NCI-H1436 treated with DMSO at 0.1 percent for 48 hours (cell line): ENCODE results near the gene CGNL1.

Experiments
- DNase-seq: peaks from one replicate; lab custom pipeline; 2025; lab: John Stamatoyannopoulos, UW

Gene CGNL1, protein sequence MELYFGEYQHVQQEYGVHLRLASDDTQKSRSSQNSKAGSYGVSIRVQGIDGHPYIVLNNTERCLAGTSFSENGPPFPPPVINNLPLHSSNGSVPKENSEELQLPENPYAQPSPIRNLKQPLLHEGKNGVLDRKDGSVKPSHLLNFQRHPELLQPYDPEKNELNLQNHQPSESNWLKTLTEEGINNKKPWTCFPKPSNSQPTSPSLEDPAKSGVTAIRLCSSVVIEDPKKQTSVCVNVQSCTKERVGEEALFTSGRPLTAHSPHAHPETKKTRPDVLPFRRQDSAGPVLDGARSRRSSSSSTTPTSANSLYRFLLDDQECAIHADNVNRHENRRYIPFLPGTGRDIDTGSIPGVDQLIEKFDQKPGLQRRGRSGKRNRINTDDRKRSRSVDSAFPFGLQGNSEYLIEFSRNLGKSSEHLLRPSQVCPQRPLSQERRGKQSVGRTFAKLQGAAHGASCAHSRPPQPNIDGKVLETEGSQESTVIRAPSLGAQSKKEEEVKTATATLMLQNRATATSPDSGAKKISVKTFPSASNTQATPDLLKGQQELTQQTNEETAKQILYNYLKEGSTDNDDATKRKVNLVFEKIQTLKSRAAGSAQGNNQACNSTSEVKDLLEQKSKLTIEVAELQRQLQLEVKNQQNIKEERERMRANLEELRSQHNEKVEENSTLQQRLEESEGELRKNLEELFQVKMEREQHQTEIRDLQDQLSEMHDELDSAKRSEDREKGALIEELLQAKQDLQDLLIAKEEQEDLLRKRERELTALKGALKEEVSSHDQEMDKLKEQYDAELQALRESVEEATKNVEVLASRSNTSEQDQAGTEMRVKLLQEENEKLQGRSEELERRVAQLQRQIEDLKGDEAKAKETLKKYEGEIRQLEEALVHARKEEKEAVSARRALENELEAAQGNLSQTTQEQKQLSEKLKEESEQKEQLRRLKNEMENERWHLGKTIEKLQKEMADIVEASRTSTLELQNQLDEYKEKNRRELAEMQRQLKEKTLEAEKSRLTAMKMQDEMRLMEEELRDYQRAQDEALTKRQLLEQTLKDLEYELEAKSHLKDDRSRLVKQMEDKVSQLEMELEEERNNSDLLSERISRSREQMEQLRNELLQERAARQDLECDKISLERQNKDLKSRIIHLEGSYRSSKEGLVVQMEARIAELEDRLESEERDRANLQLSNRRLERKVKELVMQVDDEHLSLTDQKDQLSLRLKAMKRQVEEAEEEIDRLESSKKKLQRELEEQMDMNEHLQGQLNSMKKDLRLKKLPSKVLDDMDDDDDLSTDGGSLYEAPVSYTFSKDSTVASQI

GRCh38 chr15:57375827-57376695 lies at the start of gene CGNL1:
TSS of gene CGNL1 (plus strand) at chr15:57376505. CDS start at chr15:57438000, 61,495 bp downstream.
- DNase-seq, result no peak

DNA sequence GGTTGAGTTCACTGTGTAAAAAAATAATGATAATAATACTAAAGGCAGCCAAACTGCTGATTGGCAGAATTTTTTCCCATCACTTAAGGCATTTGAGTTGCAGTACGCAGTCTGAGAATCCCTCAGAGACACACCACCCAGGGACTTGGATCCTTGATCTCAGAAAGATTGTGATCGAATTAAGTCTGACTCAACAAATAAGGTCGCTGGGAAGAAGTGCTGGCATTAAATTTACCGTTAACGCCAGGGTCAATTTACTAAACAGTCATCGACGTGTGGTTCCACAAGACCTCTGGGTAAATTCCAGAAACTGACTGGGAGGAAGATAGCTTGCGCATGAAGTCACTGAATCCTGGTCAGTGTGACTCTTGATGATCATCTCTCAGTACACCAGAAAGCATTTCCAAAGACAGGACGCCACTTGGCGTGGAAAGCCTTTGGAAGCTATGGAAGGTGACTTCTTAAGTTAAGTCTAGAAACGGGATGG lies 48.3 kb upstream of the CGNL1 start:
- no peak for DNase-seq

DNA sequence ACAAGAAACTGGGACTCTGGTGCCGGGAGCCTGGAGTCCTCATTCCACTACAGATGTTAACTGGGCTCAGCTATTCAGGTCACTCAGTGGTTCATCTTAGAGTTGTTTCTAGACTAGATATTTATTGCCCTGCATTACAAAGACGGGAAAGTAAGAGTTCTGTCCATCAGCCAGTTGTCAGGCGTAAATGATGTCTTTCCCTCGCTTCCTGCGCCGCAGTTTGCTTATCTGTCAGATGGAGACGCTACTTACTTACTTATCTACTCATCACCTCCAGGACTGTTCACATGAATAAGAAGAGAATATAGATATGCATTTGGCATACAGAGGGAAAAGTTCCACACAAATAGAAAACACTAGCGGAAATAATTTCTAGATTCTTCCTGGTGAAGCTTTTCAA lies 47.8 kb upstream of the CGNL1 start:
- DNase-seq, result no peak

DNA sequence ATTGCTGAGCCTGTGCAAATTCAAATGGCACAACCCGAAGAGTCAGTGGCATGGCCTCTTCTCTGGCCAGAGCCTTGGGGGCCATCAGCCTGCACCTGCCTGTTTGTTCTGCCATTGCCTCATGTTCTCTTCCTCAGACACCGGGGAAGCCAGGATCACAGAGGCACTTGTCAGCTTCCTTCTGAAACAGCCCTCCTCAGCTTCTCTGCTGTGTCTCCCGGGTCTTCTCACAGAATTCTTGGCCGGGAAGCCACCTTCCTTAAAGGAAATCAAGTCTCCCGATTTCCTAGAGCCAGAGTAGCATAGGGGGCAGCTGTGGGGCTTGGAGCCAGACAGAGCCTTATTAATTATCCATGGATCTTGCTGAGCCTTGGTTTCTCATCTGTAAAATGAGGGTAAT lies 47.4 kb upstream of the CGNL1 start:
- no peak for DNase-seq

DNA sequence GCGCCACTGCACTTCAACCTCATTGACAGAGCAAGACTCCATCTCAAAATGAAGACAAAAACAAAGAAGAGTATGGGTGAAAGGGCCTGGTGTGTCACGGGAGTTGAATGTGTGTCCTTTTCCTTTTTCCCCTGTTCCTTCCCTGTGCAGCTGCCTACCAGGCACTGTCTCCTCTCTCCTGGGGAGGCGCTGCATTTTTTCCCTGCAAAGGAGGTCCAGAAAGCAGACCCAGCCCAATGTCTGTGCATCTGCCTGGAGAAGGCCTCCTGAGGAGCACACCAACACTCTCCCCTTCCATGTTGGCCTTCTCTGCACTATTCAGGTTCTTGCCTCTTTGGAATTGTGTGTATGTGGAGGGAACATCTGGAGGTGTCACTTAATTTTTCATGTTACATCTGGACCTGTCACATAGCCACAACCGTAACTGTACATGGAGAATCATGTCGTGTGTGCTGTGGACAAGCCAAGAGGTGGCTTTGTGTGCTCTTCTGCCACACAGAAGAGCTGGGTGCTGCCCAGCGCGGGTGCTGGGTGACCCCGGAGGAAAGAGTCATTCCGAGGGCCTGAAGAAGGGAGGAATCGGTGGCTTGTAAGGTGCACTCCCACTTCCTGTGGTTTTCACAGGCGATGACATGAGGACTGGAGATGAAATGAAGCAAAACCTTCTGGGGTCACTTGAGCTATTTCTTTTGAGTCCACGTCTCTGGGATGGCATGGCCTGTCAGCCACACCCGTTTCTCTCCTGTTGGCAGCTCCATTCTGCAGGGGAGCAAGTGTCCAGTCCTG lies 46.5 kb upstream of the CGNL1 start:
- DNase-seq, result no peak

- no peak for DNase-seq
Observed at GRCh38 chr15:57330619-57331340, 45.5 kb upstream of the CGNL1 start.

- no peak for DNase-seq
Observed at GRCh38 chr15:57332326-57332725, 44.0 kb upstream of the CGNL1 start.

DNA sequence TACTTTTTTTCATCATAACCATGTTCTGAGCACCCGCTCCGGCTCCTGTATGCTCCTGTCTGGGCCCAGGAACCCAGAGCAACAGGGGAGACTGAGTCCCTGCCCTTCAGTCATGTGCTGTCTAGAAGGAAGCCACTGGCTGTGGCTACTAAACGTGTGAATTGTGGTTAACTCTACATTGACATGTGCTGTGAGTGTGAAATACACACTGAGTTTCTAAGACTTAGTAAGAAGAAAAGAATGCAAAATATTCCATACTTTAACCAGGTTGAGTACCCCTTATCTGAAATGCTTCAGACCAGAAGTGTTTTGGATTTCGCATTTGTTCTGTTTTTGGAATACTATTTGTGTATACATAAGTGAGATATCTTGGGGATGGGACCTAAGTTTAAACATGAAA lies 42.8 kb upstream of the CGNL1 start:
- DNase-seq, result no peak

DNA sequence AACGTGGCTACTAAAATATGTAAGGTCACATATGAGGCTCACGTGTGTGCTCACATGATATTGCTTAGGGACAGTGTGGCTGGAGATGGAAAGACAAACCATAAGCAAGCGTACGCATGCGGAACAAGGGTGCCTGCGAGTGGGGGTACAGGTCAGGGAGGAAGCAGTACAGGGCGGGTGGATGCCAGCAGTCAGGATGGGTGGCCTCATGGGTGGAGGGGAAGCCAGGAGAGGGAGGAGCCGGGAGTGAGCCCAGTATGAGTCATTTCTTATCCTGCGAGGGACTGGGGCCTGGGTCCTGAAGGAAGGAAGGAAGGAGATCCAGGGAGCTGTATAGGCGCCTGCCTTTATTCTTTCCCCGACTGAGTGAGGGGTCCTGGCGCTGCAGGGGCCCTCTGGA lies 42.0 kb upstream of the CGNL1 start:
- DNase-seq, result no peak

GRCh38 chr15:57335293-57335715 lies 41.0 kb upstream of the CGNL1 start:
- no peak for DNase-seq

DNA sequence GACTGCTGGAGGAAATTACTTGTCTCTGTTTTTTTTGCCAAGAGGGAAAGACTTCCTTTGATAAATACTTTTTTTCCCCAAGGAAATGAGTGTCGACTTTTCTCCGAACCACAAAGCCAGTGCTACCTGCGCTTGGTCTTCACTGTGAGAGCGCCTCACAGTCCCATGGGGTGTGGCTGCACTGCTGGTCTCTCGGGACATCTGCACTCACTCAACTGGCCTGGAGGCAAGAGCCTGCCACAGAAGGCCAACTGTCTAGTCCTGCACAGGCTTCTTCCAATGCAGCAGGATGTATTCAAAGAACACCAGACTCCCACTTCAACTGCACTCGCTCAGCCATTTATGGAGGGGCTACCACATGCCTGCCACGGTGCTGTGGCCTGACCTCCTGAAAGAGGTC lies 40.6 kb upstream of the CGNL1 start:
- no peak for DNase-seq

GRCh38 chr15:57337868-57338411 lies 38.4 kb upstream of the CGNL1 start:
- no peak for DNase-seq

- no peak for DNase-seq
Observed at GRCh38 chr15:57339321-57339720, 37.0 kb upstream of the CGNL1 start.

DNA sequence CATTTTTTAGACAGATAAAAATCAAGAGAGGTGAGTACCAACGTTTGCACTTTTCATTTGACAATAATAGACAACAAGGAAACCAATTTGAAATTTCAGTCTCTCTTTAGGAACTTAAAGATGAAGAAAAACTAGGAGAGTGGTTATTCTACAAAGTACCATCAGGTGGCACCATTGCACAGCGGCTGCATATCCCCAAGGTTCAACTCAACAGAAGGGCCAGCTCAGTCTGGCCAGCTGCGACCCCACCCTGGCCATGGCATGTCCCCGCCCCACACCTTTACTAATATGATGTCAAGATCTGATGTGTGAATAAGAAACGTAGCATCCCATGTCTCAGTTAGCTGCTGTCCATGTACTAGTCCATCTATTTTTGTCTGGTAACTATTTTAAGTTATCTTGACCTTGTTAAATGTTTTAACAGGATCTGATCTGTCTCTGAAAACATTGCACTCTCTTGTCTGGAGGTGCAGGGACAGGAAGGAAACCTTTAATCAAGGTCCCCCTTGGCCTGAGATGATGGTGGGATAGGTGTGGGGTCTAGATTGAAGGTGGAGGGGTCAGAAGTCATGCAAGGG lies 35.5 kb upstream of the CGNL1 start:
- no peak for DNase-seq

DNA sequence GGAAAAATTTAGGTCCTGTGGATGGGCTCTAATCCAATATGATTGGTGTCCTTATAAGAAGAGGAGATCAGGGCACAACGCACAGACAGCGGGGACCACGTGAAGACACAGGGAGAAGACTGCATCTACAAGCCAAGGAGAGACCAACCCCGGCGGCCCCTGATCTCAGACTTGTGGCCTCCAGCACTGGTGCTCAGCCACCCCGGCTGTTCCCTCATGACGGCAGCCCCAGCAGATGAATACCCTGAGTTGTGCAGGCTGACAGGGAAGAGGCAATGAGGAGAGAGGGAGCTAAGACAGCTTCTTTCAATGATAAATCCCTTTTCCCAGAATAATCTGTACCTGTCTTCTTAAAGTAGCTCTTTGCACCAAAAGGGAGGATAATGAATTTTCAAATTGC lies 33.3 kb upstream of the CGNL1 start:
- DNase-seq, result no peak

DNA sequence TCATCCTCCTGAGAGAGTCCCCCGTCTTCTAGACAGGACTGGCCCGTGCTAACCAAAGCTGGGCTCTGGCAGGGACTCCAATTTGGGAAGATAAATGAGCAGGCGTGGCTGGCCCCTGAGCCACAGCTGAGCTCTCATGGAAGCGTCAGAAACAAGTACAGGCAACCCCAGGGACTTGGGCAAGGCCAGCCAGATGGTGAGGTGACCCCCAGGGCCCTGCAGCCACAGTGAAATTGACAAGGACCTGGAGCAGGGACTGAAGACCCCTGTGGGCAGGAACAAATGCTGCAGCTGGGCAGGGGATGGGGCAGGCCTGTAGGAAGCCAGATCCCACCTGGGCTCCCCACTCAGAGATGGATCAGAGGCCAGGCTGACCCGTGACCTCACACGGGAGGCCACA lies 32.8 kb upstream of the CGNL1 start:
- DNase-seq, result no peak

DNA sequence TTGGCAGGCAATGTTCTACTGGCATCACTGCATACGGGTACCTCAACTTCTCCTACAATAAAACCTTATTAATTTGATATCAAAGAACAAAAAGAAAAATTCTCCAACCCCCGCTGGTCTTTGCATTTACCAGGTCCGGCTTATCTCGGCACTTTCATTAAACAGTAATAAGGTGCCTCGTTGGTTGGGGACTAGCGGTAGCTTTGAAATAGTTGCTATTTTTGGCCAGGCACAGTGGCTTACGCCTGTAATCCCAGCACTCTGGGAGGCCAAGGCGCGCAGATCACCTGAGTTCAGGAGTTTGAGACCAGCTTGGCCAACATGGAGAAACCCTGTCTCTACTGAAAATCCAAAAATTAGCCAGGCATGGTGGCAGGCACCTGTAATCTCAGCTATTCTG lies 32.0 kb upstream of the CGNL1 start:
- no peak for DNase-seq

DNA sequence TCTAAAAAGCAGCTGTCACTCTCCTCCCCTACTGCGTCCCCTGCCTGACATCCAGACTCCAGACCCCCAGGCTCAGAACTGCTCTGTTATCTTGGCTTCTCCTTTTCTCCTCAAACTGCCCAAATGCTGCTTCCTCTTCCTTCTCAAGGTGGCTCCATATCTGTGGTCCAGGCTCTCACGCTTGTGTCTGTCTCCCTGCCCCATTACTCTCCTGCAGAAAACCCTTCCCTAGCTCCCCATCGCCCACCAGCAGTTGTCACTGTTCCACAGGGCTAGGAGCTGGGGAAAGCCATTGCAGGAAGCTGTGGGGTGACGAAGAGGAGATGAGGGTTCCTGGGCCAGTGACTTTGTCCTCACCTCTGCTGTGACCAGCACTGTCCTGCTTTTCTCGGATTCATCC lies 30.7 kb upstream of the CGNL1 start:
- no peak for DNase-seq

- no peak for DNase-seq
Observed at GRCh38 chr15:57348081-57348480, 28.2 kb upstream of the CGNL1 start.
